GM18870 (cell line): ENCODE results near the gene SBF1.

ENCODE experiments used
- ATAC-seq: cut with Tn5 transposase; IDR thresholded peaks from one replicate; pipeline ENCODE4 v1.9.1; 2021; ENCODE audit warnings: moderate library complexity; ENCODE audit not compliant: unreplicated experiment

Gene SBF1

DNA sequence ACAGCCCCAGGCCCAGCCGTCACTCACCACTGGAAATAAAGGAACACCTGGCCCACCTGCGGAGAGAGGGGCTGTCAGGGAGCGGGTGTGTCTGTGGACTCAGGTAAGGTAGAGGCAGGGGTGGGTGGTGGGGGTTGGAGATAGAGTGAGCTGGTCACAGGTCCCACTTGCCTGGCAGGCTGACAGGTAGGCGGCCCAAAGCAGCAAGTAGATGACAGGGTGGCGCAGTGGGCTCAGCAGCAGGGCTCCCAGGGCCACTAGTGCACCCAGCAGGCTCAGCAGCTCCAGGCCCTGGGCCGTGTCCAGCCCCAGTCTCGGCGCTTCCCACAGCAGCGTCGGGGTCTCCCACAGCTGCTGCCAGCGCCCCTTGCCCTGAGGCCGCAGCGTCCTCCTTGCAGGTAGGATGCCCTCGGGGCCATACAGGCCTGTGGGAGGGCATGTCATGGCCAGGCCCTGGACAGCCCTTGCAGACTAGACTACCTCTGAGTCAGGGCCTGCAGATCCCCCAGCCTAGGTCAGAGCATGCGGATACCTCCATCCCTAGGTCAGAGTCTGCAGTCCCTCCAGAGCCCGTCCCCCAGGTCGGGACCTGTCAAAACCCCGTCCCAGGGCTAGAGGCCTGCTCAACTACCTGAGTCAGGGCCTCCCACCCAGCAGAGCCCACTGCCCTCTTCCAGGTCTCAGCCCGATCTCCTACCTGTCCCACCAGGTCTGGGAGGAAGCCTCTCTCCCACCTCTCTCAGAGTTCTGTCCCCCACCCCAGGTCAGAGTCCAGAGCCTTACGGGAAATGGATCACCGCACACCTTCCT is 32.0 kb upstream of the SBF1 start:
- ATAC-seq = no peak

DNA sequence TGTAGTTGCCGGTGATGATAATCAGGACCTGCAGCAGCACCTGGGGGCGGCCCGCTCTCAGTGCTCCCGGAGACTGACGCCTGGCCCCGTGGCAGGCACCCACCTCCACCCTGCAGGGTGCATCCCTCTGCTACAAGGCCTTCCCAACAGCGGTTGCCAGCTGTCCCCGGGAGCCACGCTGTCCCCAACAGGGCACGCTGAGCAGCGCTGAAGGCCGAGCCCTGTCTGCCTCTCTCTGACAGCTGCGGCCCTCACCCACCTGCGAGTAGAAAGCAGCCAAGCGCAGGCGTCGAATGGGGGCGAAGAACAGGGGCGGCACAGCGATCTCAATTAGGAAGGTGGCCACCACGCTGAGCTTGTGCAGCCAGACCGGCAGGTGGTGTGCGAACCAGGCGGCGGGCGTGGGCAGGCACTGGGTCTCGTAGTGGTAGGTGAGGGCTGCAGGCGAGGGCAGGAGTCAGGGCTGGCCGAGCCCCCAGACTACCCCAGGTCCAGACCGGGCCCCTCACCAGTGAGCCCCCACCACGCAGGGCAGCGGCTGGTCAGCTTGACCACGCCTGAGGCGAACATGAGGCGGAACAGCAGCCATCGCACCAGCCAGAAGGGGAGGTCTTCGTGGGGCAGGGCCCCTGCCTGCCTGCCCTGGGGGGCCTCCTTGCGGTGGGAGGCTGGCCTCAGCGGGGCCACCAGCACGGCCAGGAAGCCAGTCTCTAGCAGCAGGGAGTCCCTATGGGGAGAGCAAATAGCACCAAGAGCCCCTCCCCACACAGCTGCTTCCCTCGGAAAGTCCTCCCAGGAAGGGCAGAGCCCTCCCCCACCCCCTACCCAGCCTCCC is 31.2 kb upstream of the SBF1 start:
- no peak for ATAC-seq

- ATAC-seq = no peak
These were observed 30.5 kb upstream of the SBF1 start for GRCh38 chr22:50505276-50505775.

- no peak for ATAC-seq
These were observed 29.8 kb upstream of the SBF1 start for GRCh38 chr22:50504369-50505211.

DNA sequence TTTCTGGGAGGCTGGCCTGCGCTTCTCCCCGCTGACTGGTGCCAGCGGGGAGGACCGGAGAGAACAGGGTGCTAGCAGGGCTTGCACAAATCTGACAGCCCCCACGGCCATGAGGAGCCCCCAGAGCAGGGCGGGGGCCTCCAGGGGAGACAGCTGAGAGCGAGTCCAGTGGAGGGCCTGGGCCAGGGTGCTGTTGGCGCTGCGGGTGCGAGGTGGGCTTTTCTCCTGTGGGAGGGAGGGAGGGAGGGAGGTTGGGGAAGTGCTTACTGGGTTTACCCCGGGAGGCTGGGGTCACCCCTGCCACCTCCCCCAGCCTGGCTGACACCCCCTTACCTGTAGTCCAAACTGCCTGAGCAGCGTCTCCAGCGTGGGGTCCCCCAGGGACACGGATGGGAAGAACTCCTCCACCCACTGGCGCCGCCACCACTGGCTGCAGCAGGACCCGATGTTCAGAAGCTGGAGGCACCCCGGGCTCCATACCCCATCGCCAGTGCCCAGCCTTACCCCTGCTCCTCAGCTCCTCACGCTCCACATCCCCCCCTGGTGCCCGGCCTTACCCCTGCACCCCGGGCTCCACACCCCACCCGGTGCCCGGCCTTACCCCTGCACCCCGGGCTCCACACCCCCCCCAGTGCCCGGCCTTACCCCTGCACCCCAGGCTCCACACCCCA is 28.8 kb upstream of the SBF1 start:
- no peak for ATAC-seq

GRCh38 chr22:50502628-50503474 is 28.0 kb upstream of the SBF1 start:
- ATAC-seq = no peak

DNA sequence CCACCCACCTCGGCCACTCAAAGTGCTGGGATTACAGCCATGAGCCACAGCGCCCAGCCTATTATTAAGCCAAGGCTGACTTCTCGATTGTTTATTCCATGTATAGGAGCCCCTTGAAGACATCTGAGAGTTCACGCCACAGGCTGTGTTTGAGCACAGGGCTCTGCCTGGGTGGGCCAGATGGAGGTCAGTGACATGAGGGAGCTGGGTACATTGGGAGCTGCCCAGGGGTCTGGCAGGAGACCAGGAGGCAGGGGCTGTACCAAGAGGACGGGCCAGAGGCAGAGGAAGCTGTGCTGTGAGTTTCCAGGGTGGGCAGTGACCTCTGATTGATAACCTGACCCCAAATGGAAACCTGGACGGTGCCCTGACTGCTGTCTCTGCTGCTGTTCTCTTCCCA is 27.3 kb upstream of the SBF1 start:
- no peak for ATAC-seq

- ATAC-seq = no peak
These were observed 25.6 kb upstream of the SBF1 start for GRCh38 chr22:50500452-50500851.

DNA sequence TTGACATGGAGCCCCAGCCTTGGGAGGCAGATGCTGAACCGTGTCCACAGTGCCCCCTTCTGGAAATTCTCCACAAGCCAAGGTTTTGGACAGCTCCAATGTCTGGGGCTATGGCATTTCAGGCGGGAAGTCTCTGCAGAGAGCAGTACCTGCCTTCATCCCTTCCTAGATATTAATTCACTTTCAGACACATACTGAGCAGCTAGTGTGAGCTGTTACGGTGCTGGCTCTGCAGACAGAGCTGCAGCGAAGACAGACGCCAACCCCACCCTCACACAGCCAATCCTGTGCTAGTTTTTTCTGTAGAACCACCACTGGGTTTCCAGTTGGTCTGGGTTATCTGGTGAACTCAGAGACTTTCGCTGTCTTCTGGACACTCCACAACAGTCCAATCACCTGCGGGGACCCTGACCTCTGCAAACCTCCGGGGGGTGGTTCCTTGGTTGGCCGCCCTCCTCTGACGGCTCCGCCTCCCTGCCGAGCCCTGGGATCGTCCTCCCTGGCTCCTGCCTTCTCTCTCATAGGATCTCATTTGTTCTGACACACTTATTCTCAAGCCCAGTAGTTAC is 23.6 kb upstream of the SBF1 start:
- ATAC-seq = no peak

- no peak for ATAC-seq
These were observed 22.3 kb upstream of the SBF1 start for GRCh38 chr22:50497093-50497492.

DNA sequence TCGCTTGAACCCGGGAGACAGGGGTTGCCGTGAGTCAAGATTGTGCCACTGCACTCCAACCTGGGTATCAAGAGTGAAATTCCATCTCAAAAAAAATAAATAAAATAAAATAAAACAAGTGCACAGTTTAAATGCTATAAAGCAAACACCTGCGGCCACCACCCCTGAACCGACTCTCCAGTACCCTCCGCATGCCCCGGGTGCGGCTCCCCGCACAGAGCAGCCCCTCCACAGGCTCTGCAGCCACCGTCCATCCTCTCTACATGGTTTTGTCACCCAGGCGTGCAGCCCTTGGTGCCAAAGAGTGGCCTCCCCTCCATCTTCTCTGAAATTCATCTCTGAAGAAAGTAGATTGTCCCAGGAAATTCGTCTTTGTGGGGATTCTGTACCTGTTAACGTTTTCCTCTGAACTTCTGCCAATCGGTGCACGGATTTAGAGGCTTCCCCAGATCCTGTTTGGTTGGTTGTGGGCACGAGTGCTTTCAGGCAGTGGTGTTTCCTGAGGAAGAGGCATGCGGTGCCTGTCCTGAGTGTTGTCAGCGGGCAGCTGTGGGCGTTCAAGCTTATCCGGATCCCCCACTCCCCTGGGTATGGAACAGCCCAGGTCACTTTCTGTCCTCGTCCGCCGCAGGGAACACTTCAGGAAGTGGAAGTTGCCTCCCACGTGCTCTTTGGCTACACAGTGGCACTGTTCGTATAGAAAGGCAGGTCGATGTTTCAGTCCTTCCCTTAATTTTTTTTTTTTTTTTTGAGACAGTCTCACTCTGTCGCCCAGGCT is 15.9 kb upstream of the SBF1 start:
- ATAC-seq = no peak

DNA sequence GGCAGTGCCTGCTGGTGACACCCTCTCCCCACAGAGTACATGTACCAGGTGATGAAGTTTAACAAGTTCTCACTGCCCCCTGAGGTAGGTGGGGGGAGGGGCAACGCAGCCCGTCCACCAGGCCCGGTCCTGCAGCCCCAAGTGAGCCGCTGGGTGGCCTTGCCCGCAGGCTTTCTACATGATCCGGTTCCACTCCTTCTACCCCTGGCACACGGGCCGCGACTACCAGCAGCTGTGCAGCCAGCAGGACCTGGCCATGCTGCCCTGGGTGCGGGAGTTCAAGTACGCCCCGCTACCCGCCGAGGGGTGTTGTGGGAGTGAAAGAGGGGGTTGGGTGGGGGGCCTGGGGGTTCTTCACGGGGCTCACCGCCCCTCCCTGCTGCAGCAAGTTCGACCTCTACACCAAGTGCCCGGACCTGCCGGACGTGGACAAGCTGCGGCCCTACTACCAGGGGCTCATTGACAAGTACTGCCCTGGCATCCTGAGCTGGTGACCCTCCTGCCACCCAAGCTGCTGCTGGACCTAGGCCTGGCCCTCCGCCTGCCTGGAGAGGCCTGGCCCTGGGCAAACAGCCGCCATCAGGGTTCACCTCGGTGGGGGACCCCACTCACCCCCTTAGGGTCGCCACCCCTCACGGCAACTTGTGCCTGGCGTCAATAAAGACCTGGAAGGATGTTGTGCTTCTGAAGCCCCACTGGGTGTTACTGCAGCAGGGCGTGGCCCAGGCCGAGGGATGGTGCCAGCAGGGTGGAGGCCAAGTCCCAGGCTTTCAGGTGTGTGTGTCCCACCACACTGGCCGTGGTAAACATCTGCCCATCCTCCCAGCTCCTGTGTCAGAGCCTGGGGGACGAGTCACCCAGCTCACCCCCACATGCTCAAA is 14.8 kb upstream of the SBF1 start:
- no peak for ATAC-seq

DNA sequence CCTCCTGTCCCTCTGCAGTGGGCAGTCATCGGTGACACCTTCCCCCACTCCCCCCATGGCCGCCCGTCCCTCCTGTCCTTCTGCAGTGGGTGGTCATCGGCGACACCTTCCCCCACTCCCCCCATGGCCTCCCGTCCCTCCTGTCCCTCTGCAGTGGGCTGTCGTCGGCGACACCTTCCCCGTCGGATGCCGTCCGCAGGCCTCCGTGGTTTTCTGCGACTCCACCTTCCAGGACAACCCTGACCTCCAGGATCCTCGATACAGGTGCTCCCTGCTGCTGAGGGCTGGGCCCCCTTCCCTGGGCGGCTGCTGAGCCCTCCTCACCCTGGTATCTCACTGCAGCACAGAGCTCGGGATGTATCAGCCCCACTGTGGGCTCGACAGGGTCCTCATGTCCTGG is 14.1 kb upstream of the SBF1 start:
- no peak for ATAC-seq

- no peak for ATAC-seq
These were observed 13.3 kb upstream of the SBF1 start for GRCh38 chr22:50488006-50488677.

DNA sequence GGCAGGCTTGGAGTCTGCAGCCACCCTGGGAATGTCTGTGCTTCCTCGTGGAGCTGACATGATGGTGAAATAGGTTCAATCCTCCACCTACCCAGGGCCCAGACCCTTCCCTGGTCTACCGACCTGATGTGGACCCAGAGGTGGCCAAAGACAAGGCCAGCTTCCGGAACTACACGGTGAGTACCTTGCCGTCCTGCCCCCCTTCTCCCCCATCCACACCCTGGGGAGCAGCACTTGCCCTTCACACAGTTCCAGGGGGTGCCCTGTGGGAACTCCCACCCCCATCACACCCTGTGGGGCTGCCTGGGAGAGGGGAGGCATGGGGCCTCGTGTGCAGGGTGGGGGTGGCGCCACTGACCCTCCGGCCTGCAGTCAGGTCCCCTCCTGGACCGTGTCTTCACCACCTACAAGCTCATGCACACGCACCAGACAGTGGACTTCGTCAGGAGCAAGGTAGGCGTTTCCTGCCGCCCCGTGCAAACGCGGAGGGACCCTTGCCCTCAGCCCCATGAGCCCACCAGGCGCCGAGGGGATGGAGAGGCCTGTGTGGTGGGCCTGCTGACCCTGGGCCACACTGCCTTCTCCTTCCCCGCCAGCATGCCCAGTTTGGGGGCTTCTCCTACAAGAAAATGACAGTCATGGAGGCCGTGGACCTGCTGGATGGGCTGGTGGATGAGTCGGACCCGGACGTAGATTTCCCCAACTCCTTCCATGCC is 12.6 kb upstream of the SBF1 start:
- ATAC-seq = no peak

- ATAC-seq = no peak
These were observed 11.9 kb upstream of the SBF1 start, which contains the start of gene MIOX for GRCh38 chr22:50486561-50487289. TSS of gene MIOX (plus strand) at chr22:50486859. CDS start at chr22:50486898, 39 bp downstream.
